Trophoblast cell (in vitro differentiated cells and primary cell): ENCODE data around the gene ATXN1.

Experiments used
- DNase-seq, 2 donors: peaks; one replicate each; pipeline ENCODE4 v3.0.0-alpha.2; 2016
- H2AFZ ChIP-seq: 2 replicates; pipeline ENCODE4 v1.6.1; 2013; ENCODE audit warnings: low read length, moderate library complexity, mild to moderate bottlenecking; ENCODE audit not compliant: insufficient read depth, poor library complexity
- H2AK5ac ChIP-seq: 2 replicates; pipeline ENCODE4 v1.6.1; 2013; ENCODE audit warnings: mild to moderate bottlenecking, low read length
- H2BK120ac ChIP-seq: 2 replicates; pipeline ENCODE4 v1.6.1; 2013; ENCODE audit warnings: low read length, mild to moderate bottlenecking, moderate library complexity; ENCODE audit not compliant: insufficient read depth, poor library complexity
- H2BK12ac ChIP-seq: 2 replicates; pipeline ENCODE4 v1.6.1; 2013; ENCODE audit warnings: mild to moderate bottlenecking, low read length, moderate library complexity
- H2BK5ac ChIP-seq: 2 replicates; pipeline ENCODE4 v1.6.1; 2013; ENCODE audit warnings: low read length, low read depth, moderate library complexity, mild to moderate bottlenecking; ENCODE audit not compliant: poor library complexity
- H3K14ac ChIP-seq: 2 replicates; pipeline ENCODE4 v1.6.1; 2013; ENCODE audit warnings: mild to moderate bottlenecking, low read length
- H3K18ac ChIP-seq: 2 replicates; pipeline ENCODE4 v1.6.1; 2013; ENCODE audit warnings: mild to moderate bottlenecking, low read length
- H3K23ac ChIP-seq: 2 replicates; pipeline ENCODE4 v1.6.1; 2013; ENCODE audit warnings: low read length
- H3K27ac ChIP-seq: 2 replicates; pipeline ENCODE4 v1.5.1; 2013; ENCODE audit warnings: low read depth, mild to moderate bottlenecking, inconsistent platforms, low read length, moderate library complexity
- H3K27me3 ChIP-seq: 2 replicates; pipeline ENCODE4 v1.6.1; 2013; ENCODE audit warnings: inconsistent platforms, mild to moderate bottlenecking, low read length, moderate library complexity; ENCODE audit not compliant: insufficient read depth
- H3K36me3 ChIP-seq, 2 experiments: 1 replicate in 1 of 2; 2 replicates in 1 of 2; pipeline ENCODE4 v1.6.1; 2013; ENCODE audit warnings: low read length in 2 of 2, mild to moderate bottlenecking in 2 of 2, moderate library complexity in 1 of 2; ENCODE audit not compliant: insufficient read depth in 2 of 2, control insufficient read depth in 1 of 2
- H3K4ac ChIP-seq: 2 replicates; pipeline ENCODE4 v1.6.1; 2013; ENCODE audit warnings: low read depth, mild to moderate bottlenecking, low read length, moderate library complexity
- H3K4me1 ChIP-seq, 2 experiments: 1 replicate in 1 of 2; 2 replicates in 1 of 2; pipeline ENCODE4 v1.6.1; 2013; ENCODE audit warnings: low read length in 2 of 2, mild to moderate bottlenecking in 2 of 2, moderate library complexity in 1 of 2; ENCODE audit not compliant: insufficient read depth in 2 of 2, control insufficient read depth in 1 of 2
- H3K4me2 ChIP-seq: 2 replicates; pipeline ENCODE4 v1.6.1; 2013; ENCODE audit warnings: inconsistent platforms, mild to moderate bottlenecking, low read length, moderate library complexity
- H3K4me3 ChIP-seq: 2 replicates; pipeline ENCODE4 v1.5.1; 2013; ENCODE audit warnings: mild to moderate bottlenecking, low read depth, low read length, inconsistent platforms
- H3K79me1 ChIP-seq: one replicate; pipeline ENCODE4 v1.6.1; 2013; ENCODE audit warnings: low read length
- H3K79me2 ChIP-seq: 2 replicates; pipeline ENCODE4 v1.6.1; 2013; ENCODE audit warnings: low read length, mild to moderate bottlenecking; ENCODE audit not compliant: control insufficient read depth, insufficient read depth, poor library complexity
- H3K9ac ChIP-seq: 2 replicates; pipeline ENCODE4 v1.6.1; 2013; ENCODE audit warnings: mild to moderate bottlenecking, low read length
- H3K9me3 ChIP-seq: 2 replicates; pipeline ENCODE4 v1.6.1; 2013; ENCODE audit warnings: low read depth, mild to moderate bottlenecking, control low read depth, inconsistent platforms, low read length; ENCODE audit not compliant: insufficient read depth
- H4K12ac ChIP-seq: 2 replicates; pipeline ENCODE4 v1.6.1; 2013; ENCODE audit warnings: low read depth, mild to moderate bottlenecking, low read length, moderate library complexity
- H4K8ac ChIP-seq: 2 replicates; pipeline ENCODE4 v1.6.1; 2013; ENCODE audit warnings: low read depth, mild to moderate bottlenecking, low read length, moderate library complexity
- H4K91ac ChIP-seq: one replicate; pipeline ENCODE4 v1.6.1; 2013; ENCODE audit warnings: low read depth, mild to moderate bottlenecking, low read length, moderate library complexity
- WGBS: extraction: QIAGEN DNeasy Blood & Tissue Kit; methylation state at CpG from one replicate; pipeline ENCODE4 v1.1.7; 2013; ENCODE audit warnings: missing lambda C conversion rate; ENCODE audit not compliant: insufficient read length, insufficient coverage; ENCODE audit errors: extremely low coverage; 5-methylcytosine and 5-hydroxymethylcytosine counted together

ATXN1 gene

GRCh38 chr6:16647422-16647821, 113.8 kb downstream of the ATXN1 start:
- Histone ChIP-seq H4K91ac (no peak overlapping the region), H3K79me2 (no peaks in the 10 kb centered on the region), H3K79me1 (no peaks in the 10 kb centered on the region), H2BK120ac (no peak overlapping the region), H3K18ac (no peak overlapping the region), H3K4me3 (no peak overlapping the region), H3K4ac (no peak overlapping the region), H2AFZ (no peak overlapping the region), H4K12ac (no peak overlapping the region), H3K14ac (no peak overlapping the region), H3K4me2 (no peak overlapping the region), H3K9me3 (no peaks in the 10 kb centered on the region), H2AK5ac (no peak overlapping the region), H2BK5ac (no peak overlapping the region), H3K23ac (no peak overlapping the region), H2BK12ac (no peak overlapping the region), H3K4me1 (no peaks in the 10 kb centered on the region), H3K9ac (no peak overlapping the region), H3K36me3 (peaks cover 0 to 2% of the 10 kb centered on the region in 2 experiments), H4K8ac (no peak overlapping the region), H3K27ac (no peak overlapping the region), H3K27me3 (no peaks in the 10 kb centered on the region)
- no CpG with 5 or more reads among the region's 4 CpGs for WGBS
- no peak for DNase-seq

GRCh38 chr6:16644540-16645250, 116.6 kb downstream of the ATXN1 start:
- Histone ChIP-seq H3K4me3 (no peak overlapping the region), H3K9me3 (no peaks in the 10 kb centered on the region), H2AFZ (no peak overlapping the region), H3K27me3 (no peaks in the 10 kb centered on the region), H3K9ac (no peak overlapping the region), H4K12ac (no peak overlapping the region), H3K4me1 (no peaks in the 10 kb centered on the region), H3K4me2 (no peak overlapping the region), H3K18ac (no peak overlapping the region), H2BK12ac (no peak overlapping the region), H3K14ac (no peak overlapping the region), H3K79me1 (no peaks in the 10 kb centered on the region), H4K91ac (no peak overlapping the region), H2BK120ac (no peak overlapping the region), H3K27ac (no peak overlapping the region), H2BK5ac (no peak overlapping the region), H3K79me2 (no peaks in the 10 kb centered on the region), H2AK5ac (no peak overlapping the region), H3K36me3 (peaks cover 0 to 2% of the 10 kb centered on the region in 2 experiments), H3K4ac (no peak overlapping the region), H4K8ac (no peak overlapping the region), H3K23ac (no peak overlapping the region)
- DNase-seq = no peak
- WGBS = no CpG with 5 or more reads among the region's 8 CpGs

- H2BK12ac ChIP-seq = no peak overlapping the region
- peaks cover 9% of the 10 kb centered on the region in 2 experiments for H3K4me1 ChIP-seq
- no peak overlapping the region for H3K4me3 ChIP-seq
- WGBS = no CpG with 5 or more reads among the region's 10 CpGs
- no peak overlapping the region for H4K91ac ChIP-seq
- H3K14ac ChIP-seq = no peak overlapping the region
- H3K23ac ChIP-seq = no peak overlapping the region
- H3K27me3 ChIP-seq = no peaks in the 10 kb centered on the region
- H2AFZ ChIP-seq = no peak overlapping the region
- H3K79me1 ChIP-seq = peaks cover 3% of the 10 kb centered on the region
- H3K4ac ChIP-seq = no peak overlapping the region
- H4K12ac ChIP-seq = no peak overlapping the region
- H3K18ac ChIP-seq = no peak overlapping the region
- no peak overlapping the region for H2BK120ac ChIP-seq
- no peaks in the 10 kb centered on the region for H3K9me3 ChIP-seq
- H3K79me2 ChIP-seq = peaks cover 2% of the 10 kb centered on the region
- H4K8ac ChIP-seq = no peak overlapping the region
- H3K27ac ChIP-seq = no peak overlapping the region
- H3K9ac ChIP-seq = no peak overlapping the region
- H3K4me2 ChIP-seq = no peak overlapping the region
- no peak overlapping the region for H2AK5ac ChIP-seq
- H2BK5ac ChIP-seq = no peak overlapping the region
- peaks cover 0 to 2% of the 10 kb centered on the region in 2 experiments for H3K36me3 ChIP-seq
- peak in 1 of 2 donors; percentile 57 for DNase-seq
These were observed 121.4 kb downstream of the ATXN1 start for GRCh38 chr6:16639684-16640480.

GRCh38 chr6:16637635-16638034, 123.6 kb downstream of the ATXN1 start:
- DNase-seq = no peak
- Histone ChIP-seq H3K23ac (no peak overlapping the region), H2BK120ac (no peak overlapping the region), H3K79me1 (peaks cover 3% of the 10 kb centered on the region), H2AFZ (no peak overlapping the region), H3K14ac (no peak overlapping the region), H3K18ac (no peak overlapping the region), H4K12ac (no peak overlapping the region), H2BK5ac (no peak overlapping the region), H3K4me3 (no peak overlapping the region), H2BK12ac (no peak overlapping the region), H3K27ac (no peak overlapping the region), H3K79me2 (peaks cover 2% of the 10 kb centered on the region), H3K27me3 (no peaks in the 10 kb centered on the region), H3K9me3 (no peaks in the 10 kb centered on the region), H3K9ac (no peak overlapping the region), H3K4me2 (no peak overlapping the region), H3K4me1 (peaks cover 9% of the 10 kb centered on the region in 2 experiments), H2AK5ac (no peak overlapping the region), H3K4ac (no peak overlapping the region), H4K91ac (no peak overlapping the region), H4K8ac (no peak overlapping the region), H3K36me3 (no peaks in the 10 kb centered on the region)
- WGBS = no CpG with 5 or more reads among the region's 5 CpGs
